ENCODE measurements around the gene ALKBH4. TPM values are rescaled to one million over a fixed set of nuclear protein-coding genes. Genes with fewer than 3 reads are reported as not detected.

The ALKBH4 gene
- total and polyA plus RNA-seq, 2 of the 4 experiments (the other 2 are of a cell fraction): 6.1 to 7.4 TPM

DNA sequence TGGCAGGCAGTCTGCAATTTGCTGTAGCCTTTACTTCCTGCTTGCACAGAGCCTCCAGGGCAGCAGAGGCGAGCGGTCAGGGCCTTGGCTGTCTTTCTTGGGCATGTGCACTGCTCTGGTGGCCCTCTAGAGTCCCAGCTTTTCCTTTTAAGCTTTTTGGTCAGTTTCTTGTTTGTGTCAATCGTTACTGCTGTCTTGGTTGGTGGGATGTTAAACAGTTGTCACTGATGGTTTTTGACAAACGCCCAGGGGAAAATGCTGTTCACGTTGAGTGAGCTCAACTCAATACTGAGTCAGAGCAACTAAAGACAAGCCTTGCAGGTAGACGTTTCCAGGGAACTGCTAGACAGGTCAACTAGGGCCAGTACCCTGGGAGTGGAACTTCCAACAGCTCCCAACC, 54.5 kb downstream of the ALKBH4 start:
- H3K9me1 ChIP-seq (ENCODE audit: insufficient read depth, low read length): no peaks in the 10 kb centered on the region
- no peak overlapping the region for H3K4me3 ChIP-seq (ENCODE audit: insufficient read depth, low read depth, low read length)
- CTCF ChIA-PET: no interaction called here
- H3K4me2 ChIP-seq (ENCODE audit: low read depth, low read length): no peak overlapping the region
- DNase-seq (no peak), ATAC-seq (ENCODE audit: low read depth) (no peak)
- 88% methylated on average over 5 of the region's 6 CpGs; no CpG with 5 or more reads in 1 of the 2 experiments for WGBS, 2 experiments (ENCODE audit: extremely low coverage in 2 of 2, insufficient read length in 1 of 2)
- no peak overlapping the region for H4K91ac ChIP-seq (ENCODE audit: insufficient read depth, low read depth, low read length)
- POLR2A ChIA-PET (ENCODE audit: unreplicated experiment): no interaction called here
- in situ Hi-C loops (cut with MboI; ENCODE audit: low sequenced_read_pairs) (no loop called here), dilution Hi-C loops (cut with HindIII; ENCODE audit: low sequenced_read_pairs, unreplicated experiment) (no loop called here), intact Hi-C loops (cut with micrococcal nuclease) (no loop called here)
- H4K20me1 ChIP-seq (ENCODE audit: insufficient read depth, low read length): peaks cover 13% of the 10 kb centered on the region
- no peak overlapping the region for H3K4ac ChIP-seq (ENCODE audit: low read depth, low read length)
- BruUV-seq (replicated peaks): no TSS peak
- no peak overlapping the region for H3K23ac ChIP-seq (ENCODE audit: low read depth, low read length)
- H3K27ac ChIP-seq (ENCODE audit: insufficient read depth, low read length): no peak overlapping the region
- peaks cover 31 to 59% of the 10 kb centered on the region in 2 experiments for H3K79me1 ChIP-seq (ENCODE audit: low read depth in 1 of 2, low read length in 2 of 2)
- TF ChIP-seq MXI1 (IDR thresholded peaks at IDR 0.05; ENCODE audit: borderline replicate concordance, low read depth, low read length) (no peak), POLR2A (IDR thresholded peaks at IDR 0.05; ENCODE audit: low read depth, low read length) (no peak), CEBPB (IDR thresholded peaks at IDR 0.05; ENCODE audit: low read depth, low read length) (no peak)
- H3K4me1 ChIP-seq (ENCODE audit: control insufficient read depth, insufficient read depth, low read length): no peaks in the 10 kb centered on the region
- H3K27me3 ChIP-seq (ENCODE audit: control insufficient read depth, insufficient read depth, low read length): no peaks in the 10 kb centered on the region
- H2AK5ac ChIP-seq (ENCODE audit: low read depth, low read length): no peak overlapping the region
- no peak overlapping the region for H2BK15ac ChIP-seq (ENCODE audit: low read depth, low read length)
- no peak overlapping the region for H2BK120ac ChIP-seq (ENCODE audit: low read depth, low read length)
- no peak overlapping the region for H3K14ac ChIP-seq (replicated peaks; ENCODE audit: low read depth, low read length)
- no peak overlapping the region for H3K18ac ChIP-seq (ENCODE audit: low read depth, low read length)
- no peaks in the 10 kb centered on the region for H3K9me3 ChIP-seq (ENCODE audit: control insufficient read depth, insufficient read depth, low read length)
- H4K8ac ChIP-seq (ENCODE audit: low read depth in 2 of 2, low read length in 2 of 2): no peak overlapping the region
- no peak overlapping the region for H2AFZ ChIP-seq (replicated peaks; ENCODE audit: low read length, poor library complexity)
- no peak overlapping the region for H3K56ac ChIP-seq (ENCODE audit: extremely low read depth, insufficient read depth, low read length)
- H3K36me3 ChIP-seq (ENCODE audit: control insufficient read depth, insufficient read depth, low read length): peaks cover 59% of the 10 kb centered on the region
- no peak overlapping the region for H3K9ac ChIP-seq (ENCODE audit: low read depth, low read length)
- no peak overlapping the region for H2BK5ac ChIP-seq (ENCODE audit: low read depth, low read length, poor library complexity, severe bottlenecking)
- no peak overlapping the region for H4K5ac ChIP-seq (ENCODE audit: low read depth, low read length)
- H2BK20ac ChIP-seq (ENCODE audit: low read depth, low read length): no peak overlapping the region
- no peak overlapping the region for H2AK9ac ChIP-seq (replicated peaks; ENCODE audit: low read depth, low read length, poor library complexity)
